Measurements from ENCODE around the gene IQCB1. TPM values are rescaled to one million over a fixed set of nuclear protein-coding genes. Genes with fewer than 3 reads are reported as not detected.

The IQCB1 gene, protein sequence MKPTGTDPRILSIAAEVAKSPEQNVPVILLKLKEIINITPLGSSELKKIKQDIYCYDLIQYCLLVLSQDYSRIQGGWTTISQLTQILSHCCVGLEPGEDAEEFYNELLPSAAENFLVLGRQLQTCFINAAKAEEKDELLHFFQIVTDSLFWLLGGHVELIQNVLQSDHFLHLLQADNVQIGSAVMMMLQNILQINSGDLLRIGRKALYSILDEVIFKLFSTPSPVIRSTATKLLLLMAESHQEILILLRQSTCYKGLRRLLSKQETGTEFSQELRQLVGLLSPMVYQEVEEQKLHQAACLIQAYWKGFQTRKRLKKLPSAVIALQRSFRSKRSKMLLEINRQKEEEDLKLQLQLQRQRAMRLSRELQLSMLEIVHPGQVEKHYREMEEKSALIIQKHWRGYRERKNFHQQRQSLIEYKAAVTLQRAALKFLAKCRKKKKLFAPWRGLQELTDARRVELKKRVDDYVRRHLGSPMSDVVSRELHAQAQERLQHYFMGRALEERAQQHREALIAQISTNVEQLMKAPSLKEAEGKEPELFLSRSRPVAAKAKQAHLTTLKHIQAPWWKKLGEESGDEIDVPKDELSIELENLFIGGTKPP
- total RNA-seq: 34.1 to 39.8 TPM (median 38.8 TPM) in 3 replicates

DNA sequence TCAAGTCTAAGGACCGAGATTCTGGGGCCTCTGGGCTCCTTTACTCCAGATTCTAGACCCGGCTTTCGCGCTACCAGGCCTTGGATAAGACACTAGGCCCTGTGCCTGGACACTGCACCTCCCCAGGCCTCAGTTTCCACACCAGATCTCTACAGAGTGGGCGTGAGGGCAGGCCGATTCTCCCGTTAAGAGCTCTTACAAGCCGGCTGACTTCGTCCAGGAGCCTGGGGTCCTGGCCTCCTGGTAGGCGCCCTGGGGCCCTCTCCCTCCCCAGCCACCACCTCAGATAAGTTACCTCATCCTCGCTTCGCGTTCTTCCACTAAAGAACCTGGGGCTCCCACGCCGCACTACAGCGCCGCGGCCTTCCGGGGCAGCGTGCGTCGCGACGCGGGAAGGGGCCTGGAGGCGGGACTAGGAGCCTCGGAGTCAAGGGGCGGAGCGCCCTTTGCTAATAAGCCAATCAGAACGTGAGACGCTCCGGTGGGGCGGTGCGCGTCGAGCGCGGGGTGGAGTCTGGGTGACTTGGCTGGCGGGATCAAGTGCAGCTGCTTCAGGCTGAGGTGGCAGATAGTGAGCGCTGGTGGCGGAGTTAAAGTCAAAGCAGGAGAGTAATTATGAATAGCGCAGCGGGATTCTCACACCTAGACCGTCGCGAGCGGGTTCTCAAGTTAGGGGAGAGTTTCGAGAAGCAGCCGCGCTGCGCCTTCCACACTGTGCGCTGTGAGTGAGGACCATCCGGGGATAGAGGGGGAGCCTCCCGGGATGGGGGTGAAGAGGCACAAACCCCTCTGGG, at the start of gene IQCB1, which contains the start of gene EAF2:
TSS of gene IQCB1 (minus strand) at position 390 of the 794 bp plus-strand sequence. CDS start 6,100 bp downstream, outside the sequence.
TSS of gene EAF2 (plus strand) at position 539 of the 794 bp plus-strand sequence. CDS start at position 616, 77 bp downstream.
- TF ChIP-seq, protein P1, sequence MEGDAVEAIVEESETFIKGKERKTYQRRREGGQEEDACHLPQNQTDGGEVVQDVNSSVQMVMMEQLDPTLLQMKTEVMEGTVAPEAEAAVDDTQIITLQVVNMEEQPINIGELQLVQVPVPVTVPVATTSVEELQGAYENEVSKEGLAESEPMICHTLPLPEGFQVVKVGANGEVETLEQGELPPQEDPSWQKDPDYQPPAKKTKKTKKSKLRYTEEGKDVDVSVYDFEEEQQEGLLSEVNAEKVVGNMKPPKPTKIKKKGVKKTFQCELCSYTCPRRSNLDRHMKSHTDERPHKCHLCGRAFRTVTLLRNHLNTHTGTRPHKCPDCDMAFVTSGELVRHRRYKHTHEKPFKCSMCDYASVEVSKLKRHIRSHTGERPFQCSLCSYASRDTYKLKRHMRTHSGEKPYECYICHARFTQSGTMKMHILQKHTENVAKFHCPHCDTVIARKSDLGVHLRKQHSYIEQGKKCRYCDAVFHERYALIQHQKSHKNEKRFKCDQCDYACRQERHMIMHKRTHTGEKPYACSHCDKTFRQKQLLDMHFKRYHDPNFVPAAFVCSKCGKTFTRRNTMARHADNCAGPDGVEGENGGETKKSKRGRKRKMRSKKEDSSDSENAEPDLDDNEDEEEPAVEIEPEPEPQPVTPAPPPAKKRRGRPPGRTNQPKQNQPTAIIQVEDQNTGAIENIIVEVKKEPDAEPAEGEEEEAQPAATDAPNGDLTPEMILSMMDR (IDR thresholded peaks at IDR 0.05; ENCODE audit: unreplicated experiment): no peak
- peaks cover 29% of the 10 kb centered on the region for H3K4me1 Mint-ChIP-seq
- peaks cover 19% of the 10 kb centered on the region for H3K27me3 Mint-ChIP-seq (ENCODE audit: low read depth)
- H3K27ac Mint-ChIP-seq: peak within 1 kb of the TSS; percentile 94
- H3K4me3 Mint-ChIP-seq: peak within 1 kb of the TSS; percentile 84
- peaks cover 12% of the 10 kb centered on the region for H3K36me3 Mint-ChIP-seq
- DNase-seq (ENCODE audit: low spot score in 2 of 2, unreplicated experiment in 2 of 2): peak; percentile 81 to 92
- H3K9me3 Mint-ChIP-seq: no peaks in the 10 kb centered on the region

DNA sequence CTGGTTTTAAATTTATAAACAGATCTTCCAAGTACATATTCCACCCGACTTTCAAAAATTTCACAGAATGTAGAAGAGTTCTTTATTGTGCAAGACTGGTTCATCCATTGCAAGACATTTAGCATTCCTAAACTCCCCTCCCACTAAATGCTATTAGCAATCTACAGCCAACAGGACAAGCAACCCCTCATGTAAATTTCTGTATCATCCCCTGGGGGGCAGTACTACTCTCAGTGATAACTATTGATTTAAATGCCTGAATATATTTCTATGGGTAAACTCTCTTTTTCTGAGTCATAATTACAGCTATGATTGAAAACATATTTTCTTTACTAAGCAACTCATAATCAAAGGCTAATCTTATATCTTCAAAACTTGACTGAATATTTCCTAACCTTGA, 48.6 kb upstream of the IQCB1 start:
- Mint-ChIP-seq H3K36me3 (no peaks in the 10 kb centered on the region), H3K4me1 (peaks cover 10% of the 10 kb centered on the region), H3K27ac (no peak overlapping the region), H3K27me3 (ENCODE audit: low read depth) (no peaks in the 10 kb centered on the region), H3K4me3 (no peak overlapping the region), H3K9me3 (no peaks in the 10 kb centered on the region)
- no peak for DNase-seq (ENCODE audit: low spot score in 2 of 2, unreplicated experiment in 2 of 2)
- TF ChIP-seq, protein P1 (IDR thresholded peaks at IDR 0.05; ENCODE audit: unreplicated experiment): no peak

DNA sequence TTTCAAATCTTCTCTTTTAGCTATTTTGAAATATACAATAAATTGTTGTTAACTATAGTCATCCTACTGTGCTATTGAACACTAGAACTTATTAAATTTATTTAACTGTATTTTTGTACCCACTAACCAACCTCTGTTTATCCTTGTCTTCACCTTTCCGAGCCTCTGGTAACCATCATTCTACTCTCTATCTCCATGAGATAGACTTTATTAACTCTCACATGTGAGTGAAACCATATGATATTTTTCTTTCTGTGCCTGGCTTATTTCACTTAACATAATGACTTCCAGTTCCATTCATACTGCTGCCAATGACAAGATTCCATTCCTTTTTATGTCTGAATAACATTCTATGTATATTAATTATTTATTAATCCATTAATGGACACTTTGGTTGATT, 43.6 kb upstream of the IQCB1 start:
- H3K9me3 Mint-ChIP-seq: no peaks in the 10 kb centered on the region
- no peak overlapping the region for H3K4me3 Mint-ChIP-seq
- H3K36me3 Mint-ChIP-seq: peaks cover 2% of the 10 kb centered on the region
- peaks cover 1% of the 10 kb centered on the region for H3K4me1 Mint-ChIP-seq
- no peak overlapping the region for H3K27ac Mint-ChIP-seq
- TF ChIP-seq, protein P1 (IDR thresholded peaks at IDR 0.05; ENCODE audit: unreplicated experiment): no peak
- DNase-seq (ENCODE audit: low spot score in 2 of 2, unreplicated experiment in 2 of 2): no peak
- H3K27me3 Mint-ChIP-seq (ENCODE audit: low read depth): no peaks in the 10 kb centered on the region

DNA sequence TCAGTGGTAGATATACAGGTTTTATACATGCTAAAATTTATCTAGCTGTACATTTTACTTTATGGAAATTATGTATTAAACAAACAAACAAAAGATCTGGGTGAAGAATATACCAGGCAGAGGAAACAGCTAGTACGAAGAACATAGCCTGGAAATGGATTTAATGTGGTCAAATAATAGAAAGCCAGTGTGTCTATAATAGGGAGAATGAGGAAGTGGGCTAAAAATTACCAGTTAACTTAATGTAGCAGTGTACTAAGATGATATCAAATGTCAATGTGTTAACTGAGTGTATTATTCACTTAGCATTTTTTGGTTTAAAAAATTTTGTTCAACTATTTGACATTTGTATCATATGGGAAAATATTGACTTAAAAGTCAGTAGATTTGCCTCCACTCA, 36.6 kb upstream of the IQCB1 start:
- TF ChIP-seq, protein P1 (IDR thresholded peaks at IDR 0.05; ENCODE audit: unreplicated experiment): no peak
- H3K4me1 Mint-ChIP-seq: no peaks in the 10 kb centered on the region
- no peaks in the 10 kb centered on the region for H3K27me3 Mint-ChIP-seq (ENCODE audit: low read depth)
- peaks cover 6% of the 10 kb centered on the region for H3K36me3 Mint-ChIP-seq
- DNase-seq (ENCODE audit: low spot score in 2 of 2, unreplicated experiment in 2 of 2): no peak
- no peak overlapping the region for H3K4me3 Mint-ChIP-seq
- H3K27ac Mint-ChIP-seq: no peak overlapping the region
- H3K9me3 Mint-ChIP-seq: no peaks in the 10 kb centered on the region

DNA sequence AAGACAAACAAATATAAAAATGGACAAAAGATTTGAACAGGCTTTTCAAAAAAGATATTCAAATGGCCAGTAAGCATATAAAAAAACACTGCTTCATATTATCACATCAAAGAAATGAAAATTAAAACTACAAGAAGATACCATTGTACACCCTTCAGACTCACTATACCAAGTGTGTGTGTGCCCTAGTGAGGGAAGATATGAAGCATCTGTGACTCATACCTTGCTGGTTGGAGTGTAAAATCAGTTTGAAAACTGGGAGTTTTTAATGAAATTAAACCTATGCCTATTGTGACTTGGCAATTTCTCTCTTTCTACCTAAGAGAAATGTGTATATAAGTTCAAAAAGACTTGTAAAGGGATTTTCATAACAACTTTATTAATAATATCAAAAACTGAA, 35.9 kb upstream of the IQCB1 start:
- Mint-ChIP-seq H3K4me3 (no peak overlapping the region), H3K27ac (no peak overlapping the region), H3K27me3 (ENCODE audit: low read depth) (no peaks in the 10 kb centered on the region), H3K36me3 (peaks cover 6% of the 10 kb centered on the region), H3K9me3 (no peaks in the 10 kb centered on the region), H3K4me1 (no peaks in the 10 kb centered on the region)
- TF ChIP-seq, protein P1 (IDR thresholded peaks at IDR 0.05; ENCODE audit: unreplicated experiment): no peak
- no peak for DNase-seq (ENCODE audit: low spot score in 2 of 2, unreplicated experiment in 2 of 2)
